ENCODE results near the gene RDH8.

The RDH8 gene, protein sequence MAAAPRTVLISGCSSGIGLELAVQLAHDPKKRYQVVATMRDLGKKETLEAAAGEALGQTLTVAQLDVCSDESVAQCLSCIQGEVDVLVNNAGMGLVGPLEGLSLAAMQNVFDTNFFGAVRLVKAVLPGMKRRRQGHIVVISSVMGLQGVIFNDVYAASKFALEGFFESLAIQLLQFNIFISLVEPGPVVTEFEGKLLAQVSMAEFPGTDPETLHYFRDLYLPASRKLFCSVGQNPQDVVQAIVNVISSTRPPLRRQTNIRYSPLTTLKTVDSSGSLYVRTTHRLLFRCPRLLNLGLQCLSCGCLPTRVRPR

DNA sequence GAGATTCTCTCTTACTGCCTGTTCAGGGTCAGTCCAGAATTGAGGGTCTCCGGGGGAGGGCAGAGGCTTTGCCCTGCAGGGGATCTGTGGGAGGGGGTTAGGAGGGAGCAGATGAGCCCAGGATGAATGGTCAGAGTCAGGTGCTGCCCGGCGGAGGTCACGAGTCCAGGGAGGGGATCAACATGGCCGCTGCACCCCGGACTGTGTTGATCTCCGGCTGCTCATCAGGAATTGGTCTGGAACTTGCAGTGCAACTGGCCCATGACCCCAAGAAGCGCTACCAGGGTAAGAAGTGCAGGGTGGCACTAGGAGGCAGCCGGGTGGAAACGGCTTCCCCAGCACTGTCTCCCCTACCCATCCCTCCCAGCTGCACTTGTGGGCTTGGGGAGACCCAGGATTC lies at the start of gene RDH8:
RDH8 (plus strand) TSS at position 168 of the 400 bp plus-strand sequence; CDS start at position 183, 15 bp downstream.
- DNase-seq (ENCODE audit: low read depth in 2 of 2): no peak

GRCh38 chr19:9966024-9966423 lies 47.3 kb upstream of the RDH8 start:
- DNase-seq (ENCODE audit: low read depth in 2 of 2): no peak

DNA sequence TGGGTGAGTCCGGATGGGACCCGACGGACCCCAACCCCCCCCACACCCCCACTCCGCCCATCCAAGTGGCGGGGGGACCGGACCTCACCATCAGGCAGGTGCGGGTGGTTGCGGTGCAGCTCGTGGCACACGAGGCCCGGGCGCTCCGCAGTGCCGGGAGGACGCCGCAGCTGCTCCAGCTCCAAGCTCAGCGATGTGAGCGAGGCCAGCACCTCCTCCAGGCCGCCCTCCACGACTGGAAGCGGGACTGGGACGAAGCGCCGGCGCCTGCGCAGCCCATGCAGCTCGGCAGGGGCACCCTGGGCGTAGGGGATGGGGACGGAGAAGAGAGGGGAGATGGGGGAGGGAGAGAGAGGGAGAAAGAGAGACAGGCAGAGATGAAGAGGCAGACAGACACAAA lies 46.8 kb upstream of the RDH8 start:
- no peak for DNase-seq (ENCODE audit: low read depth in 2 of 2)

GRCh38 chr19:9967326-9967725 lies 46.0 kb upstream of the RDH8 start:
- DNase-seq (ENCODE audit: low read depth in 2 of 2): no peak

- no peak for DNase-seq (ENCODE audit: low read depth in 2 of 2)
Observed at GRCh38 chr19:9968820-9969687, 44.2 kb upstream of the RDH8 start.

GRCh38 chr19:9969688-9969975 lies 43.7 kb upstream of the RDH8 start:
- DNase-seq (ENCODE audit: low read depth in 2 of 2): no peak

GRCh38 chr19:9970481-9970880 lies 42.8 kb upstream of the RDH8 start:
- DNase-seq (ENCODE audit: low read depth in 2 of 2): no peak

DNA sequence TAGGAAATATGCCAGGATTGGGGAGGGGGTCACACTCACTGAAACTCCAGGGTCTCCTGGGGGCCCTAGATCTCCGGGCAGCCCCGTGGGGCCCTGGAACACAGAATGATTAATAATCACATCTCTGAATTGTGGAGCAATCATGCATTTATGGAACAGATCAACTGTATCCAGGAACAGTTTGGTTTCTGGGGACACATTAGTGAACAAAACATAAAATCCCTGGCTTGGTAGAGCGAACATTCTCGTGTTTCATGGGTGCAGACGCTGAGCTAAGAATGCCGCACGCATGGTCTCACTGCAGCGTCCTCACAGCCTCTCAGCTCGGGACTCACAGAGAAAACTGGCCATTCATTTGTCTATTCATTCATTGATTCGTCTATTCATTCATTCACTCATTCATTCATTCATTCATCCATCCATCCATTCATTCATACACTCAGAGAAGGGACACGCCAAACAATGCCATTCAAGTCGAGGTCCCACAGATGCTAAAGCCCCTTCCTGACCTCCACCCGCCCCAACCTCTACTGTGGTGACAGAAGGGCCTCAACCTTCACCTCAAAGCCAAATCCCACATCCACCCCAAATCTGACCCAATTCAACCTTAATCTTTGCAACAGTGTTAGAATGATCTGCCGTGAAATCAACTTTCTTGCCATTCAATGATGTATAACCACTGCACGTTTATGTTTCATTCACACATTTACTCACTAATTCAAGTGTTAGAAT lies 42.0 kb upstream of the RDH8 start:
- no peak for DNase-seq (ENCODE audit: low read depth in 2 of 2)

- no peak for DNase-seq (ENCODE audit: low read depth in 2 of 2)
Observed at GRCh38 chr19:9972103-9972502, 41.2 kb upstream of the RDH8 start.

- DNase-seq (ENCODE audit: low read depth in 2 of 2): peak; percentile 22 to 34
Observed at GRCh38 chr19:9981406-9982260, 31.6 kb upstream of the RDH8 start.

DNA sequence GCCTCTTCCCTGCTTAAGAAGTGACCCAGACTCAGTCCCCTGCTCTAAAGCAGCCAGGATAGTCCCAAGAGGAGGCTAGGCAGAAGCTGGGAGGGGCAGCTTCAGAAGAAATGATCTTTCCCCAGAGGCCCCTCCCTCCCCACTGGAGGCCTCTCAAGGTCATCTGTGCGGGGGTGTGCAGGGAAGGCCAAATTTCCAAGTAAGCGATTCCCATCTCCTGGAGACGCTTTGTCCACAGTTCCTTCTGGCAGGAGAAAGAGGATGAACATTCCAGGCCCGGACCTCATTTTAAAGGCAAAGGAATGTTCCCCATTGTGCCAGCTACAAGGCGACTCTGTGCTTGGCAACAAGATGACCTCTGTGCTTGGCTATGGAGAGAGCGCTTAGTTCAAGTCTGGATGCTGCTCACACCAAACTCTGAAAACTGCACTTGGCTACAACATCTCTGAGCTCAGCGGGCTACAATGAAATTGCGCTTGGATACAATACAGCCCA lies 26.4 kb upstream of the RDH8 start:
- DNase-seq (ENCODE audit: low read depth in 2 of 2): no peak

GRCh38 chr19:9989504-9989903 lies 23.8 kb upstream of the RDH8 start:
- no peak for DNase-seq (ENCODE audit: low read depth in 2 of 2)

- no peak for DNase-seq (ENCODE audit: low read depth in 2 of 2)
Observed at GRCh38 chr19:9991425-9992191, 21.7 kb upstream of the RDH8 start.

GRCh38 chr19:9995084-9995483 lies 18.2 kb upstream of the RDH8 start:
- DNase-seq (ENCODE audit: low read depth in 2 of 2): no peak

GRCh38 chr19:9995999-9996398 lies 17.3 kb upstream of the RDH8 start:
- no peak for DNase-seq (ENCODE audit: low read depth in 2 of 2)

DNA sequence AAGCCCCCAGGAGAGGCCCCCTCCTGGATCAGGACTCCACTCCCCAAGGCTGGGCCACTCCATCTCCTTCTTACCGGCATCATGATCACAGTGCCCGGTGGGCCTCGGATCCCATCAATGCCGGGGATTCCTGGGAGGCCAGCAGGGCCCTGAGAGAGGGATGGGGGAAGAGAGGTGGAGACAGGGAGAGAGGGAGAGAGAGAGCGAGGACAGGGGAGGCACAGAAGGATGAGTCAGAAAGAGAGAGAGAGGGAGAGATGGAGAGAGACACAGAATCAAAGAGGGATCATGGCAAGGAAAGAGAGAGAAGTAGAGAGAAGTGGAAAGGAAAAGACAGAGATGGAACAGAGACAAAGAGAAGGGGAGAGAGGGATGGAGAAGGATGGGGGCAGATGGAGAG lies 16.7 kb upstream of the RDH8 start:
- DNase-seq (ENCODE audit: low read depth in 2 of 2): no peak

- peak in 1 of 2 experiments; percentile 41 for DNase-seq (ENCODE audit: low read depth in 2 of 2)
Observed at GRCh38 chr19:10000171-10000826, 13.0 kb upstream of the RDH8 start.

- no peak for DNase-seq (ENCODE audit: low read depth in 2 of 2)
Observed at GRCh38 chr19:10001899-10002298, 11.4 kb upstream of the RDH8 start.

DNA sequence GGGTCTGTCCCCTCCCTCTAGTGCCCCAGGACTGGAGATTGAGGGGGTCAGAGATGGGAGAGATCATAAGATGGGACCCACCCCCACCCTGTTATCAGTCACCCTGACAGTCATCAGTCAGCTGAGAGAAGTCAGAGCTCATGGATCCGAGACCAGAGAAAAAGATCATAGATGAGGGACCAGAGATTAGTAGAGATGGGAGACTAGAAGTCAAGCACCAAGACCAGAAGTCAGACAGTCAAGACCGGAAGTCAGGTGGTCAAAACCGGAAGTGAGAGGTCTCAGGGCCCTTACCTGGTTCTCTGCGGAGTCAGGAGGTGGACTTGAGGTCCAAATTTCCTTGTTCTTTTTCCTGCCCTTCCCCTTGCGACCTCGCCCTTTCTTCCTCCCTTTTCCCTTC lies 10.0 kb upstream of the RDH8 start:
- DNase-seq (ENCODE audit: low read depth in 2 of 2): no peak

DNA sequence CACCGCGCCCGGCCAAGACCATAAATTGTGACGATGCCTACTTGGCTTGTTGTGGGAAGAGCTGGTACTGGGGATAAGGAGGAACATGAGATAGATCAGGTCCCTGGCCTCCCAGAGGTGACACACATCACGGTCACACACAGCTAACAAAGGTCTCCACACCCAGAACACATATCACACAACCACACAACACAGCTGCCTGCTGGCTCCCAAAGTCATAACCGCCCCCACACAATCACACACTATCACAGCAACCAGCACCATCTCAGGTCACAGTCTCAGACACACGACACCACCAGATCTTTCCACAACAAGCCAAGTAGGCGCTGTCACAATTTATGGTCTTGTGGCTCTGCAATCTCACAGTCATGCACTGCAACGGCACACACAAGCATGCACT lies 8.7 kb upstream of the RDH8 start:
- no peak for DNase-seq (ENCODE audit: low read depth in 2 of 2)

All from fibroblast of skin of left quadriceps (primary cell).